ENCODE data around the gene PRR14L. TPM values are rescaled to one million over a fixed set of nuclear protein-coding genes. Genes with fewer than 3 reads are reported as not detected.

The PRR14L gene
- total and polyA plus RNA-seq, 2 donors (not counting 3 experiments of a cell fraction or from before 2014, with no cell fraction given): 13.1 to 53.8 TPM

- H3K9me1 ChIP-seq (replicated peaks; ENCODE audit: control insufficient read depth, extremely low read depth, insufficient read depth, low read length): no peaks in the 10 kb centered on the region
- TF ChIP-seq POLR2A (IDR thresholded peaks at IDR 0.05; ENCODE audit: low read depth, low read length) (peak; percentile 68), POLR2AphosphoS5 (IDR thresholded peaks at IDR 0.05; ENCODE audit: insufficient read depth, low read depth, low read length) (peak; percentile 71), EZH2 (IDR thresholded peaks at IDR 0.05; ENCODE audit: borderline replicate concordance, low read depth, low read length, severe bottlenecking) (no peak), FOS (IDR thresholded peaks at IDR 0.05; ENCODE audit: borderline replicate concordance, insufficient read depth, low read length) (no peak), MYC (IDR thresholded peaks at IDR 0.05; ENCODE audit: low read depth, low read length) (no peak), CTCF (IDR thresholded peaks at IDR 0.05; ENCODE audit: extremely low read depth in 1 of 2, insufficient read depth in 1 of 2, low read depth in 1 of 2, low read length in 2 of 2) (no peak), GATA2 (IDR thresholded peaks at IDR 0.05; ENCODE audit: insufficient read depth, insufficient read length, low read depth, low read length) (no peak), JUN (IDR thresholded peaks at IDR 0.05; ENCODE audit: borderline replicate concordance, insufficient read depth, insufficient read length, low read depth) (peak; percentile 13)
- TF ChIP-seq, protein P1, sequence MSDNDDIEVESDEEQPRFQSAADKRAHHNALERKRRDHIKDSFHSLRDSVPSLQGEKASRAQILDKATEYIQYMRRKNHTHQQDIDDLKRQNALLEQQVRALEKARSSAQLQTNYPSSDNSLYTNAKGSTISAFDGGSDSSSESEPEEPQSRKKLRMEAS (IDR thresholded peaks at IDR 0.05; ENCODE audit: insufficient read depth, insufficient read length): peak; percentile 85
- POLR2A ChIA-PET: interaction anchor here (0.6 to 1.2 kb wide), 2 partner anchors 15 to 149 kb away, joined by 3 read pairs; no protein-coding TSS in a partner anchor
These were observed 87.9 kb downstream of the PRR14L start, which contains the start of gene PISD for GRCh38 chr22:31661851-31662667. TSS of gene PISD (minus strand) at chr22:31662215. CDS start at chr22:31662208, 7 bp downstream.

More at GRCh38 chr22:31661851-31662667, 87.9 kb downstream of the PRR14L start, which contains the start of gene PISD:
- Histone ChIP-seq H3K27ac (ENCODE audit: insufficient read depth, low read depth, low read length) (peak within 1 kb of the TSS; percentile 63), H3K79me2 (ENCODE audit: control insufficient read depth, insufficient read depth, low read length) (peaks cover 42% of the 10 kb centered on the region), H3K36me3 (ENCODE audit: control insufficient read depth in 2 of 2, extremely low read depth in 1 of 2, insufficient read depth in 2 of 2, low read length in 2 of 2) (no peaks in the 10 kb centered on the region), H3K4me3 (replicated peaks in 1 of 3; ENCODE audit: insufficient read depth in 1 of 3, low read depth in 1 of 3, low read length in 3 of 3) (peak within 1 kb of the TSS; percentile 69 to 92 (median 90)), H3K4me2 (ENCODE audit: insufficient read depth, low read length) (peak within 1 kb of the TSS; percentile 80), H3K4me1 (ENCODE audit: control insufficient read depth, extremely low read depth, insufficient read depth, low read length) (peaks cover 11% of the 10 kb centered on the region), H3K9me3 (replicated peaks; ENCODE audit: control insufficient read depth, insufficient read depth, low read length) (no peaks in the 10 kb centered on the region), H3K27me3 (ENCODE audit: control insufficient read depth in 2 of 2, insufficient read depth in 2 of 2, low read length in 2 of 2) (no peaks in the 10 kb centered on the region), H4K20me1 (replicated peaks; ENCODE audit: control insufficient read depth, extremely low read depth, insufficient read depth, low read length) (no peaks in the 10 kb centered on the region), H3K9ac (replicated peaks; ENCODE audit: extremely low read depth, insufficient read depth, low read length) (peak within 1 kb of the TSS; percentile 77), H2AFZ (ENCODE audit: low read depth, low read length) (peak within 1 kb of the TSS; percentile 93)
- BruUV-seq (replicated peaks): TSS peak; percentile 35
- FAIRE-seq (peak; percentile 79), DNase-seq (ENCODE audit: low read depth, low spot score) (peak; percentile 96)
- CTCF ChIA-PET: interaction anchor here (0.9 to 2.7 kb wide), 6 partner anchors 15 to 308 kb away, joined by 3 to 18 read pairs (median 4); no protein-coding TSS in a partner anchor
- intact Hi-C loops (cut with micrococcal nuclease): loop anchor here (1.0 to 2.0 kb wide), 3 partner anchors 15 to 88 kb away; partner anchors contain the start of gene PRR14L
- dilution Hi-C loops (cut with MboI; ENCODE audit: extremely low pct_ligation_motif_present, low sequenced_read_pairs): no loop called here

Data from endothelial cell of umbilical vein (primary cell).